GM18505 (cell line): ENCODE measurements around the gene EPB41L1.

Experiments used
- ATAC-seq: cut with Tn5 transposase; IDR thresholded peaks from one replicate; pipeline ENCODE4 v1.9.1; 2021; ENCODE audit not compliant: unreplicated experiment
- POLR2A ChIP-seq: IDR thresholded peaks from 4 replicates; pipeline ENCODE4 v1.6.1; 2011; ENCODE audit warnings: borderline replicate concordance; ENCODE audit not compliant: insufficient read depth, insufficient read length; ENCODE audit errors: extremely low read depth

Gene EPB41L1

GRCh38 chr20:36246401-36246800, 91.9 kb downstream of the EPB41L1 start:
- no peak for ATAC-seq
- no peak for TF ChIP-seq POLR2A

- no peak for TF ChIP-seq POLR2A
Measured at GRCh38 chr20:36248836-36249235, 94.3 kb downstream of the EPB41L1 start.

GRCh38 chr20:36249450-36249849, 94.9 kb downstream of the EPB41L1 start:
- no peak for TF ChIP-seq POLR2A

More at GRCh38 chr20:36248836-36249235, 94.3 kb downstream of the EPB41L1 start:
- ATAC-seq, result no peak

GRCh38 chr20:36251426-36251825, 96.9 kb downstream of the EPB41L1 start:
- ATAC-seq, result no peak
- no peak for TF ChIP-seq POLR2A

More at GRCh38 chr20:36249450-36249849, 94.9 kb downstream of the EPB41L1 start:
- ATAC-seq, result no peak

GRCh38 chr20:36252511-36252910, 98.0 kb downstream of the EPB41L1 start:
- no peak for ATAC-seq
- no peak for TF ChIP-seq POLR2A

GRCh38 chr20:36253036-36253435, 98.5 kb downstream of the EPB41L1 start:
- ATAC-seq, result no peak

GRCh38 chr20:36254076-36254475, 99.5 kb downstream of the EPB41L1 start:
- ATAC-seq, result no peak
- TF ChIP-seq POLR2A, result no peak

More at GRCh38 chr20:36253036-36253435, 98.5 kb downstream of the EPB41L1 start:
- no peak for TF ChIP-seq POLR2A

GRCh38 chr20:36255445-36255844, 100.9 kb downstream of the EPB41L1 start:
- no peak for TF ChIP-seq POLR2A
- ATAC-seq, result no peak

GRCh38 chr20:36259177-36260061, 104.9 kb downstream of the EPB41L1 start:
- ATAC-seq, result no peak
- no peak for TF ChIP-seq POLR2A

GRCh38 chr20:36260316-36260715, 105.8 kb downstream of the EPB41L1 start:
- no peak for ATAC-seq
- TF ChIP-seq POLR2A, result no peak

GRCh38 chr20:36261389-36262105, 107.0 kb downstream of the EPB41L1 start:
- ATAC-seq, result no peak
- TF ChIP-seq POLR2A, result no peak

- ATAC-seq, result no peak
- TF ChIP-seq POLR2A, result no peak
Measured at GRCh38 chr20:36262440-36262839, 107.9 kb downstream of the EPB41L1 start.

GRCh38 chr20:36264426-36265246, 110.1 kb downstream of the EPB41L1 start:
- TF ChIP-seq POLR2A, result no peak
- no peak for ATAC-seq
